GM19397 (cell line): Measurements from ENCODE around the gene KRTAP6-3.

Experiments used
- ATAC-seq: cut with Tn5 transposase; IDR thresholded peaks from one replicate; pipeline ENCODE4 v1.9.1; 2021; ENCODE audit warnings: mild to moderate bottlenecking, moderate library complexity; ENCODE audit not compliant: unreplicated experiment

Gene KRTAP6-3

DNA sequence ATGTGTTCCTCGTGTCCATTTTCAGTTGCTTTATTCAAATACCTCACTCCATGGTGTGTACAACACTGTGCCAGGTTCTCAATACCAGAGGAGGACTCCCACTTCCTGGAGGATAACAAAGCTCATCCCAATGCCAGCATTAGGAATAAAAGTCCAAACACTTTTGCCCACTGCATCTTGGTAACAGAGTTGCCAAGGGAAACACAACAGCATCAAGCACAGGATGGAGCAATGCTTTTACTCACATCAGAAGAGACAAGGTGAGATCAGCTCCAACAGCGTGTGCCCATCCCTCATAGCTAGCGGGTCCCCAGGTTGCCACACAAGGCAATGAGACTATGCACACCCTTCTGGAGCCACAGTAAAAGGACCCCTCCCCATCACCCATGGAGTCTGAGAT lies 31.1 kb downstream of the KRTAP6-3 start:
- no peak for ATAC-seq

GRCh38 chr21:30625449-30626165 lies 33.4 kb downstream of the KRTAP6-3 start:
- no peak for ATAC-seq

GRCh38 chr21:30628109-30628508 lies 35.9 kb downstream of the KRTAP6-3 start:
- ATAC-seq, result no peak

GRCh38 chr21:30629200-30629599 lies 37.0 kb downstream of the KRTAP6-3 start:
- no peak for ATAC-seq

DNA sequence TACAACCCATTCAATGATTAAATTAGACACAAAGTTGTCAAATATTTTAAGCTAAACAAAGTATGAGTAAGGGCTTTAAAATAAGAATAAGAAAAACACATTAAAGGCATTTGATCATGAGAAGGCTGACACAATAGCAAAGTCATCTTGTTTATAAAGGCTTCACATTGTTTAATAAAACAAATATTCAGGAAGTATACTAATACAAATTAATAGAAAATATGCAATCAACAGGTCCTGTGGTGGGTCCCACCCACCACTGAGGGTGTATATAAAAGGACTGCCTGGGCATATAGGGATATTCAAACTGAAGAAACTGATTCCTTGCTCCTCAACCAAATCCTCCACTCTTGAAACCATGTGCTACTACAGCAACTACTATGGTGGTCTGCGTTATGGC lies 42.7 kb downstream of the KRTAP6-3 start, which contains the start of gene KRTAP20-2:
Gene KRTAP20-2, plus strand, starts transcription at position 301 of the 400 bp plus-strand sequence. Its CDS starts 58 bp downstream, at position 359.
- ATAC-seq, result no peak

- ATAC-seq, result no peak
These were observed 46.4 kb downstream of the KRTAP6-3 start for GRCh38 chr21:30638686-30639085.

DNA sequence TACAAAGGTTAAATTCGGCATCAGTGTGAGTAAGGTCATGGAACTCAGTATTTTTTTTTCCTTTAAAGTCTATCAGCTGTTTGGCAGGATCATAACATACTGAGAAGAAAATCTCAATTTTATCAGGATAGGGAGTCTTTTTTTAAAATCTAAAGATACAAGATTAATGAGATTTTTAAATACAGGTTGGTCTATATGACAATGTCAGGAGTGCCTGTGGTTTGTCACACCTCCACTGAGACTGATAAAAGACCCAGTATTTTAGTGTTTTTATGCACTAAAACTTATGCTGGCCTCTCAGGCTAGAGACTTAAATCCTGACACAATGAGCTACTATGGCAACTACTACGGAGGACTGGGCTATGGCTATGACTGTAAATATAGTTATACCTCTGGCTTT lies 50.3 kb downstream of the KRTAP6-3 start, which contains the start of gene KRTAP20-3:
Gene KRTAP20-3, plus strand, starts transcription at position 301 of the 400 bp plus-strand sequence.
- ATAC-seq, result no peak
